Neural cell (in vitro differentiated cells): Measurements from ENCODE around the gene BRICD5. TPM values are rescaled to one million over a fixed set of nuclear protein-coding genes. Genes with fewer than 3 reads are reported as not detected.

ENCODE experiments used
- H2AFZ ChIP-seq: fragments of 200-600, 300-800 bp; sonication (generic), shearing (Covaris generic); 2 replicates; pipeline ENCODE4 v1.6.0; 2014; ENCODE audit warnings: low read depth, mild to moderate bottlenecking, antibody characterized with exemption, low read length, moderate library complexity
- H3F3A ChIP-seq: fragments of 200-600 bp; shearing (Covaris generic); 2 replicates; pipeline ENCODE4 v1.6.1; 2016; ENCODE audit warnings: mild to moderate bottlenecking, moderate library complexity, mixed read lengths, antibody characterized with exemption, low read length; ENCODE audit not compliant: insufficient read depth, poor library complexity, severe bottlenecking
- H3K27ac ChIP-seq: fragments of 200-600, 300-800 bp; sonication (generic), shearing (Covaris generic); 2 replicates; pipeline ENCODE4 v1.5.1; 2014; ENCODE audit warnings: mild to moderate bottlenecking, low read length, moderate library complexity
- H3K27me3 ChIP-seq: fragments of 300-800, 200-600 bp; sonication (generic), shearing (Covaris generic); 2 replicates; pipeline ENCODE4 v1.6.0; 2014; ENCODE audit warnings: mild to moderate bottlenecking, low read depth, low read length, moderate library complexity; ENCODE audit not compliant: insufficient read depth
- H3K36me3 ChIP-seq: fragments of 300-800, 200-600 bp; sonication (generic), shearing (Covaris generic); 2 replicates; pipeline ENCODE4 v1.5.1; 2014; ENCODE audit warnings: mild to moderate bottlenecking, antibody characterized with exemption, low read length, moderate library complexity; ENCODE audit not compliant: insufficient read depth
- H3K4me2 ChIP-seq: fragments of 300-800, 200-600 bp; sonication (generic), shearing (Covaris generic); 2 replicates; pipeline ENCODE4 v1.6.0; 2014; ENCODE audit warnings: mild to moderate bottlenecking, low read length
- H3K4me3 ChIP-seq: fragments of 300-800, 200-600 bp; sonication (generic), shearing (Covaris generic); 2 replicates; pipeline ENCODE4 v1.5.1; 2014; ENCODE audit warnings: mild to moderate bottlenecking, low read length, moderate library complexity
- H3K79me2 ChIP-seq: fragments of 200-600 bp; shearing (Covaris generic); replicated peaks from 2 replicates; pipeline ENCODE4 v1.6.0; 2014; ENCODE audit warnings: mild to moderate bottlenecking, low read length, moderate library complexity; ENCODE audit not compliant: insufficient read depth
- H3K9ac ChIP-seq: fragments of 300-800, 200-600 bp; sonication (generic), shearing (Covaris generic); 2 replicates; pipeline ENCODE4 v1.6.1; 2016; ENCODE audit warnings: mild to moderate bottlenecking, low read length, mixed read lengths
- H3K9me2 ChIP-seq: fragments of 200-600 bp; shearing (Covaris generic); 2 replicates; pipeline ENCODE4 v1.6.1; 2016; ENCODE audit warnings: mild to moderate bottlenecking, low read length, mixed read lengths; ENCODE audit not compliant: insufficient read depth
- H3K9me3 ChIP-seq: fragments of 200-600, 300-800 bp; sonication (generic), shearing (Covaris generic); 2 replicates; pipeline ENCODE4 v1.6.1; 2016; ENCODE audit warnings: mild to moderate bottlenecking, mixed run types, low read length, moderate library complexity, mixed read lengths
- H4K20me1 ChIP-seq: fragments of 200-600 bp; shearing (Covaris generic); 2 replicates; pipeline ENCODE4 v1.6.1; 2016; ENCODE audit warnings: mild to moderate bottlenecking, mixed run types; ENCODE audit not compliant: insufficient read depth
- CTCF ChIP-seq: fragments of 450-650 bp; IDR thresholded peaks from 2 replicates; pipeline ENCODE4 v1.5.1; 2014; ENCODE audit warnings: antibody characterized with exemption, mild to moderate bottlenecking, moderate library complexity; ENCODE audit not compliant: poor library complexity, severe bottlenecking
- EP300 ChIP-seq: fragments of 450-650 bp; conservative IDR thresholded peaks from 2 replicates; pipeline ENCODE4 v1.6.1; 2014; ENCODE audit warnings: antibody characterized with exemption, mild to moderate bottlenecking, moderate library complexity; ENCODE audit not compliant: poor library complexity, severe bottlenecking
- EZH2 ChIP-seq: fragments of 200-600, 300-800 bp; shearing (Covaris generic), sonication (generic); IDR thresholded peaks from 2 replicates; pipeline ENCODE4 v1.6.1; 2014; ENCODE audit warnings: antibody characterized with exemption, low read length, borderline replicate concordance, mild to moderate bottlenecking; ENCODE audit not compliant: insufficient read depth, poor library complexity, severe bottlenecking
- MXI1 ChIP-seq: fragments of 450-650 bp; conservative IDR thresholded peaks from 2 replicates; pipeline ENCODE4 v1.6.1; 2014; ENCODE audit warnings: antibody characterized with exemption, mild to moderate bottlenecking; ENCODE audit not compliant: poor library complexity, severe bottlenecking
- POLR2AphosphoS5 ChIP-seq: IDR thresholded peaks from 2 replicates; pipeline ENCODE4 v1.6.1; 2012
- RAD21 ChIP-seq: fragments of 450-650 bp; conservative IDR thresholded peaks from 2 replicates; pipeline ENCODE4 v1.6.1; 2014; ENCODE audit warnings: antibody characterized with exemption, mild to moderate bottlenecking, moderate library complexity
- REST ChIP-seq: IDR thresholded peaks from 2 replicates; pipeline ENCODE4 v1.6.1; 2012; ENCODE audit warnings: borderline replicate concordance
- SMC3 ChIP-seq: fragments of 450-650 bp; conservative IDR thresholded peaks from 2 replicates; pipeline ENCODE4 v1.6.1; 2014; ENCODE audit warnings: antibody characterized with exemption, mild to moderate bottlenecking, moderate library complexity; ENCODE audit not compliant: poor library complexity
- TAF1 ChIP-seq: IDR thresholded peaks from 2 replicates; pipeline ENCODE4 v1.6.1; 2012; ENCODE audit warnings: low read depth
- polyA plus RNA-seq: library from polyadenylated mRNA; depleted of rRNA; stranded (reverse); fragments of >200 nt; gene quantifications from 2 replicates; pipeline ENCODE4 v1.2.3, GENCODE V29; 2014

BRICD5 gene
- polyA plus RNA-seq, 1 donor from 2014 or later: 39.2 TPM

DNA sequence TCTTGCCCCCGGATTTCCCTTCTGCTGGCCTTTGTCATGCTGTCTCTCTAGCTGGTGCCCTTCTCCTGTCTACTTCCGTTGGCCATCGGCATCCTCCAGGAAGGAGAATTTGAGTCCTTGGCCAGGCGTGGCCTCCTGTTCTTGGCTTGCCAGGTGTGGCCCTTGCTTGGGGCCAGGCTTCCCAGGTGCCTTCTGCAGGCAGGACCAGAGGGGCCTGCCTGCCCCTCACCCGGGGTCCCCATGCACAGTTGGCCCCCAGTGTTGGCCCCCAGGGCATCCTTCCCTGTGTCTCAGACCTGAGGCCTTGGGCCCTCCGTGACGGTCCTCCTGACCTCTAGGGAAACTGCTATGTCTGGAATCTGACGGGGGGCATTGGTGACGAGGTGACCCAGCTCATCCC lies 2.8 kb downstream of the BRICD5 start:
- Histone ChIP-seq H2AFZ (no peak overlapping the region), H3K9me2 (no peaks in the 10 kb centered on the region), H3K27me3 (no peaks in the 10 kb centered on the region), H3K9me3 (no peaks in the 10 kb centered on the region), H3K36me3 (peaks cover 6% of the 10 kb centered on the region), H3K4me2 (no peak overlapping the region), H4K20me1 (no peaks in the 10 kb centered on the region), H3K27ac (no peak overlapping the region), H3F3A (no peaks in the 10 kb centered on the region), H3K4me3 (no peak overlapping the region), H3K79me2 (peaks cover 3% of the 10 kb centered on the region), H3K9ac (no peak overlapping the region)
- TF ChIP-seq REST: no peak
- no peak for TF ChIP-seq TAF1
- no peak for TF ChIP-seq MXI1
- no peak for TF ChIP-seq SMC3
- no peak for TF ChIP-seq POLR2AphosphoS5
- no peak for TF ChIP-seq EP300
- TF ChIP-seq EZH2: no peak

- Histone ChIP-seq H3K27me3 (no peaks in the 10 kb centered on the region), H3K79me2 (peaks cover 3% of the 10 kb centered on the region), H3K9ac (no peak overlapping the region), H3K9me2 (no peaks in the 10 kb centered on the region), H3K36me3 (peaks cover 6% of the 10 kb centered on the region), H3K27ac (no peak overlapping the region), H3K4me3 (peak overlapping the region; percentile 84), H3F3A (no peaks in the 10 kb centered on the region), H4K20me1 (no peaks in the 10 kb centered on the region), H3K4me2 (no peak overlapping the region), H3K9me3 (no peaks in the 10 kb centered on the region), H2AFZ (no peak overlapping the region)
- TF ChIP-seq EZH2 (no peak), SMC3 (no peak), CTCF (no peak), TAF1 (no peak), REST (no peak), RAD21 (no peak), MXI1 (no peak)
Measured at GRCh38 chr16:2206780-2207433, 3.8 kb downstream of the BRICD5 start.
